ENCODE data around the gene TOMT. TPM values are rescaled to one million over a fixed set of nuclear protein-coding genes. Genes with fewer than 3 reads are reported as not detected.

The TOMT gene
- total and polyA plus RNA-seq, 9 donors, result not detected

- H3K27me3 ChIP-seq, result no peaks in the 10 kb centered on the region
- H3K36me3 ChIP-seq, result no peaks in the 10 kb centered on the region
- WGBS, 3 donors, result 0 to 3% (median 1%) methylated on average over 10 of the region's 10 CpGs
- TF ChIP-seq EP300 (IDR thresholded peaks at IDR 0.05), result no peak
- no peak for TF ChIP-seq POLR2A (IDR thresholded peaks at IDR 0.05)
- TF ChIP-seq, protein P1, sequence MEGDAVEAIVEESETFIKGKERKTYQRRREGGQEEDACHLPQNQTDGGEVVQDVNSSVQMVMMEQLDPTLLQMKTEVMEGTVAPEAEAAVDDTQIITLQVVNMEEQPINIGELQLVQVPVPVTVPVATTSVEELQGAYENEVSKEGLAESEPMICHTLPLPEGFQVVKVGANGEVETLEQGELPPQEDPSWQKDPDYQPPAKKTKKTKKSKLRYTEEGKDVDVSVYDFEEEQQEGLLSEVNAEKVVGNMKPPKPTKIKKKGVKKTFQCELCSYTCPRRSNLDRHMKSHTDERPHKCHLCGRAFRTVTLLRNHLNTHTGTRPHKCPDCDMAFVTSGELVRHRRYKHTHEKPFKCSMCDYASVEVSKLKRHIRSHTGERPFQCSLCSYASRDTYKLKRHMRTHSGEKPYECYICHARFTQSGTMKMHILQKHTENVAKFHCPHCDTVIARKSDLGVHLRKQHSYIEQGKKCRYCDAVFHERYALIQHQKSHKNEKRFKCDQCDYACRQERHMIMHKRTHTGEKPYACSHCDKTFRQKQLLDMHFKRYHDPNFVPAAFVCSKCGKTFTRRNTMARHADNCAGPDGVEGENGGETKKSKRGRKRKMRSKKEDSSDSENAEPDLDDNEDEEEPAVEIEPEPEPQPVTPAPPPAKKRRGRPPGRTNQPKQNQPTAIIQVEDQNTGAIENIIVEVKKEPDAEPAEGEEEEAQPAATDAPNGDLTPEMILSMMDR (IDR thresholded peaks at IDR 0.05), result no peak
- intact Hi-C loops (cut with DNase I), result no loop called here
- H3K4me1 ChIP-seq (ENCODE audit: insufficient read depth), result peaks cover 2% of the 10 kb centered on the region
- H3K9me3 ChIP-seq, result no peaks in the 10 kb centered on the region
- peak overlapping the region; percentile 56 to 98 for H3K27ac ChIP-seq
- H3K4me3 ChIP-seq, result peak overlapping the region; percentile 75
- DNase-seq, result no peak
Measured at GRCh38 chr11:72111300-72112142, 5.8 kb downstream of the TOMT start.

GRCh38 chr11:72112143-72112977 lies 6.6 kb downstream of the TOMT start, which contains the start of gene ANAPC15:
Gene ANAPC15, minus strand, starts transcription at chr11:72112695. Its CDS starts 1,419 bp downstream, at chr11:72111276.
- intact Hi-C loops (cut with DNase I), result no loop called here
- peak within 1 kb of the TSS; percentile 75 for H3K4me3 ChIP-seq
- H3K27me3 ChIP-seq, result no peaks in the 10 kb centered on the region
- no peaks in the 10 kb centered on the region for H3K36me3 ChIP-seq
- peak; percentile 14 for TF ChIP-seq EP300 (IDR thresholded peaks at IDR 0.05)
- TF ChIP-seq, protein P1 (IDR thresholded peaks at IDR 0.05), result no peak
- TF ChIP-seq POLR2A (IDR thresholded peaks at IDR 0.05), result peak; percentile 97
- H3K27ac ChIP-seq, result peak within 1 kb of the TSS; percentile 80 to 98
- WGBS, 3 donors, result 0% methylated on average over 49 of the region's 49 CpGs
- peaks cover 2% of the 10 kb centered on the region for H3K4me1 ChIP-seq (ENCODE audit: insufficient read depth)
- no peaks in the 10 kb centered on the region for H3K9me3 ChIP-seq
- DNase-seq, result peak; percentile 97 to 99 (median 98)

DNA sequence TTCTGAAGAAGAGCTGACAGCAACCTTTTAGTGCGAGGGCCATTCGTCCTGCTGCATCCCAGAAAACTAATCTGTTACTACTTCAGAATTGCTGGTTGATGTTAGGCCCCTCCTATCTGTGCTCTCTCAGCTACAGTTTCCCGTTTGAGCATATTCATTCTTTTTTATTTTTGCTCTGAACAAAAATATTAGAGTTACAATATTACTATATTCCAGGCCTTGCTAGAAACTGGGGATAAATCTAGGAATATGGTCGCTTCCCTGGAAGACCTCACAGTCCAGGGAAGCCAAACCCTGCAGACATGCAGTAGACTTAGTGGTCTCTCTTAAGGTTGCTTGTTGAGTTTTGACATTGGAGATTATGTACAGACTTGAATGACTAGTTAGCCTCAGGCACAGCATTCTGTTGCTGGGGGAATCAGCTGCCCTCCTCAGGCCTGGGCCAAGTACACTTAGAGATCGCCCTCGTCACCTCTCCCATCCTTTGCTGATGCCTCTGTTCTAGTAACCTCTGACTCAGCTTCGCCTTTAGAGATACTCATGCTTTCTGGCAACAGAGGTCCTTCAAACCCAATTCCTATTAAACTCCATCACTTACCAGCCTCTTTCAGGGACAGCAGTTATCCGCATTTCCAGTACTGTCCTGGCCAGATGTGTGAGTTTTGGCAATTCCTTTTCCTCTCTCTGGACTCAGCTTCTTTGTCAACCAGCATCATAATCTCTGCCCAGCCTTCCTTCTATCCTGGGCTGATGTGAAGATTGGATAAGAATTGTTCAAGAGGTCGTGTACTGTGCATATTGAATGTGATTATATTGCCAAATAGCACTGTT lies 7.5 kb downstream of the TOMT start:
- Histone ChIP-seq H3K36me3 (no peaks in the 10 kb centered on the region), H3K27me3 (no peaks in the 10 kb centered on the region), H3K4me3 (peak overlapping the region; percentile 75), H3K27ac (peak overlapping the region; percentile 58 to 98), H3K9me3 (no peaks in the 10 kb centered on the region), H3K4me1 (ENCODE audit: insufficient read depth) (peaks cover 2% of the 10 kb centered on the region)
- TF ChIP-seq POLR2A (IDR thresholded peaks at IDR 0.05) (no peak), EP300 (IDR thresholded peaks at IDR 0.05) (no peak)
- TF ChIP-seq, protein P1 (IDR thresholded peaks at IDR 0.05), result no peak
- 65% methylated on average over 9 of the region's 9 CpGs for WGBS, 3 donors
- intact Hi-C loops (cut with DNase I), result no loop called here
- DNase-seq, result peak in 1 of 5 donors; percentile 27

DNA sequence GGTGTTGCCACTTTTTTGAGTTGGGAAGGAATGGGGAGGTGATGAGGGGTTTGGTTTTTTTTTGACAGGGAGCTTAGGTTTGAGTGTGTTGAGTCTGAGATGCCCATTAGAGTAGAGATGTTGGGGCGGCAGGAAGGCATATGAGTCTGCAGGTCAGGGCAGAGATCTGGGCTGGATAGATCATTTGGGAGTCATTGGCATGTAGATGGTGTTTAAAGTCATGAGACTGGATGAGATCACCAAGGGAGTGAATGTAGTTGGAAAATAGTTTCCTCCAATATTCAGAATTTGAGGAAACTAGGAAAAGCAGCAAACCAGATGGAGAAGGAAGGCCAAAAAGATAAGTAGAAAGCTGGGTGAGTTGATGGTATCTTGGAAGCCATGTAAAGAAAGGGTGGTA lies 8.8 kb downstream of the TOMT start:
- no peak for TF ChIP-seq EP300 (IDR thresholded peaks at IDR 0.05)
- TF ChIP-seq POLR2A (IDR thresholded peaks at IDR 0.05), result no peak
- TF ChIP-seq, protein P1 (IDR thresholded peaks at IDR 0.05), result no peak
- Histone ChIP-seq H3K9me3 (no peaks in the 10 kb centered on the region), H3K27ac (no peak overlapping the region), H3K4me1 (ENCODE audit: insufficient read depth) (peaks cover 2% of the 10 kb centered on the region), H3K27me3 (no peaks in the 10 kb centered on the region), H3K36me3 (no peaks in the 10 kb centered on the region), H3K4me3 (no peak overlapping the region)
- intact Hi-C loops (cut with DNase I), result no loop called here
- WGBS, 3 donors, result 95 to 98% (median 96%) methylated on average over 1 of the region's 1 CpG
- DNase-seq, result no peak

Measured in ovary (tissue), 9 donors.